Measurements from ENCODE around the gene PTCH1.

Gene PTCH1

DNA sequence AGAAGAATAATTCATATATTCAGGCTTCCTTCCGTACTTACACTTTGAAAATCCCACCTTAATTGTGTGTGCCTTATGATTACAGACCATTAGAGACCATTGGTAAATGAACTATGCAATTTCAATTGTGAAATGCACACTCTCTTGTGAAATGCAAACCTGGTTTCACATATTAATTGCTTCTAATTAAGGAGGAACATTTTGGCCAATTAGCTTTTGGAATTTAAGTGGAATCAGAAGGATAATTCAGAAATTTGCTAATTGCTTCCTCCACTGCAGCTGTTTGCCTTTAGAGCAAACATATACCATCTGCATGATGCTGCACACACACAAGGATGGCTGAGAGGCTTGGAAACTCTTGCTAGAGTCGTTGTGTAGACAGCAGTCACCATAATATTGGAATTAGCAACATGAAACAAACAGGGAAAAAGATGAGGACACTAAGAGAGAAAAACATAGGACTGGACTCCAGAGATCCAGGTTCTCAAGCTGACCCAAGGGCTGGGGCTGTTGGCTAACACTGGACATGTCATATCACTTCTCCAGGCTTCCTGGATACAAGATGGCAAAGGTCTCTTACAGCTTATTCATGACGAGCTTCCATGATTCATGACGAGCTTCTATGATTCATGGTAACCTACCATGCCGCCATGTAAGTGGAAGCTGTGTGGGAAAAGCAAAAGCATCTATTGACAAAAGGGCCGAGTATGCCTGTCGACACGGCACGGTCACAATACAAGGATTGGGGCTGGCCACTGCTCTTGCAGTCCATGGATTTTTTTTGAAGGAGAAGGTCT lies 78.0 kb downstream of the PTCH1 start:
- H3K4me3 ChIP-seq (ENCODE audit: low read depth, low read length): no peak overlapping the region
- TF ChIP-seq, protein P1, sequence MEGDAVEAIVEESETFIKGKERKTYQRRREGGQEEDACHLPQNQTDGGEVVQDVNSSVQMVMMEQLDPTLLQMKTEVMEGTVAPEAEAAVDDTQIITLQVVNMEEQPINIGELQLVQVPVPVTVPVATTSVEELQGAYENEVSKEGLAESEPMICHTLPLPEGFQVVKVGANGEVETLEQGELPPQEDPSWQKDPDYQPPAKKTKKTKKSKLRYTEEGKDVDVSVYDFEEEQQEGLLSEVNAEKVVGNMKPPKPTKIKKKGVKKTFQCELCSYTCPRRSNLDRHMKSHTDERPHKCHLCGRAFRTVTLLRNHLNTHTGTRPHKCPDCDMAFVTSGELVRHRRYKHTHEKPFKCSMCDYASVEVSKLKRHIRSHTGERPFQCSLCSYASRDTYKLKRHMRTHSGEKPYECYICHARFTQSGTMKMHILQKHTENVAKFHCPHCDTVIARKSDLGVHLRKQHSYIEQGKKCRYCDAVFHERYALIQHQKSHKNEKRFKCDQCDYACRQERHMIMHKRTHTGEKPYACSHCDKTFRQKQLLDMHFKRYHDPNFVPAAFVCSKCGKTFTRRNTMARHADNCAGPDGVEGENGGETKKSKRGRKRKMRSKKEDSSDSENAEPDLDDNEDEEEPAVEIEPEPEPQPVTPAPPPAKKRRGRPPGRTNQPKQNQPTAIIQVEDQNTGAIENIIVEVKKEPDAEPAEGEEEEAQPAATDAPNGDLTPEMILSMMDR (IDR thresholded peaks at IDR 0.05; ENCODE audit: low read depth, low read length): no peak
- in situ Hi-C loops (cut with HindIII; ENCODE audit: low sequenced_read_pairs): no loop called here
- no peak for DNase-seq (ENCODE audit: low read depth, low spot score)

DNA sequence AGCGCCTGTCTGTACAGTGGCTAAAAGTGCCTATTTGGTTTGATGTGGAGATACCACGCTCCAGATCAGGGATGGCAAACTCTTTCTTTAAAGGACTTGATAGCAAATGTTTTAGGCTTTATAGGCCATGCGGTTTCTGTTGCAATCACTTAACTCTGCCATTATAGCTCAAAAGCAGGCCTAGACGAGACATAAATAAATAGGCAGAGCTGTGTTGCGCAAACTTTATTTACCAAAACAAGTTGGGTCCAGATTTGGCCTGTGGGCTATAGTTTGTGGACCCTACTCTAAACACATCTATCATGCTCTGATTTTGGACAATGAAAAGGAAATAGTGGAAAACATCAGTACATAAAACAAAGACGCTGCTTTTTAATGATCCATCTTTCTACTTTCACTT lies 79.2 kb downstream of the PTCH1 start:
- no peak for DNase-seq (ENCODE audit: low read depth, low spot score)
- H3K4me3 ChIP-seq (ENCODE audit: low read depth, low read length): no peak overlapping the region
- in situ Hi-C loops (cut with HindIII; ENCODE audit: low sequenced_read_pairs): no loop called here
- TF ChIP-seq, protein P1 (IDR thresholded peaks at IDR 0.05; ENCODE audit: low read depth, low read length): no peak

DNA sequence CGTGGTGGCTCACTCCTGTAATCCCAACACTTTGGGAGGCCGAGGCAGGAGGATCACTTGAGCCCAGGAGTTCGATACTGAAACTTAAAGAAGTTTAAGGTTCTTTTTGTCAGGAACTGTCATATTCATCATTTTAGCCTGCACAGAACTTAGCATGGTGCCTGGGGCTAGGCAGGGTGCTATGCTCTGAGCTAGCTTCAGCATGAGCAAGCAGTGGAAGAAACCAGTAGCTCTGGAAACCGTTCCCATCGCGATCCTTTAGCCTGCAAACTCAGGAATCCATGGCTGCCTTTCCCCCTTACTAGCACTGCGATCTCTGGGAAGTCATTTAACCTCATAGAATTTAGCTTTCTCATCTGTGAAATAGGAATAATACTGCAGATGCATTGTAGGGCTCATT lies 80.4 kb downstream of the PTCH1 start:
- in situ Hi-C loops (cut with HindIII; ENCODE audit: low sequenced_read_pairs): no loop called here
- no peak overlapping the region for H3K4me3 ChIP-seq (ENCODE audit: low read depth, low read length)
- DNase-seq (ENCODE audit: low read depth, low spot score): no peak
- TF ChIP-seq, protein P1 (IDR thresholded peaks at IDR 0.05; ENCODE audit: low read depth, low read length): no peak

DNA sequence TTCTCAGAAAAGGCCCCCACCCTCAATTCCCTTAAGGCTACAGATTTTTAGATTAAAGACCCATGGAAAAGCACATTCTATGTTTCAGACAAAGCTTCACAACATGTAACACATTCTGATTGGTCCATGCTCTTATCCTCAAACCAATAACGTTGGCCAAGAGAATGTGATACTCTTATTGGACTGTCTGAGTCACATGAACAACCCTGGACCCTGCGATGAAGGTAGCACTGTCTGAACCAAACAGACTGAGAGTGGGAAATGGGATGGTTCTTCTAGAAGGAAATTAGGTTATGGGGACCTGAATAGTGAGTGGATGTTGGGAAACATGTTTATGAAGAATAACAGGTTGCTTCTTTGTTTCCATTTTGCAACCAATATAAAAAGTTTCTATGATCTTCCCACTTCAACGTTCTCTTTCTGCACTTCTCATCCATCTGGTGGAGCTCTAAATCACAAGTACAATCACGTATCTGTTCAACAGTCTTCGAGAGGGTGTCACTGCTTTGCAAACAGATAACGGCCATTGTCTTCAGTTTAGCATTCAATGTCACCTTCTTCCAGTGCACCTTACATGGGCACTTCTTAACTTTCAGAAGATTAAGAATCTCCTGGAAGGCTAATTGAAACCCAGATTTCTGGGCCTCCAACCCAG lies 81.6 kb downstream of the PTCH1 start:
- no peak for DNase-seq (ENCODE audit: low read depth, low spot score)
- no peak overlapping the region for H3K4me3 ChIP-seq (ENCODE audit: low read depth, low read length)
- in situ Hi-C loops (cut with HindIII; ENCODE audit: low sequenced_read_pairs): no loop called here
- TF ChIP-seq, protein P1 (IDR thresholded peaks at IDR 0.05; ENCODE audit: low read depth, low read length): no peak

DNA sequence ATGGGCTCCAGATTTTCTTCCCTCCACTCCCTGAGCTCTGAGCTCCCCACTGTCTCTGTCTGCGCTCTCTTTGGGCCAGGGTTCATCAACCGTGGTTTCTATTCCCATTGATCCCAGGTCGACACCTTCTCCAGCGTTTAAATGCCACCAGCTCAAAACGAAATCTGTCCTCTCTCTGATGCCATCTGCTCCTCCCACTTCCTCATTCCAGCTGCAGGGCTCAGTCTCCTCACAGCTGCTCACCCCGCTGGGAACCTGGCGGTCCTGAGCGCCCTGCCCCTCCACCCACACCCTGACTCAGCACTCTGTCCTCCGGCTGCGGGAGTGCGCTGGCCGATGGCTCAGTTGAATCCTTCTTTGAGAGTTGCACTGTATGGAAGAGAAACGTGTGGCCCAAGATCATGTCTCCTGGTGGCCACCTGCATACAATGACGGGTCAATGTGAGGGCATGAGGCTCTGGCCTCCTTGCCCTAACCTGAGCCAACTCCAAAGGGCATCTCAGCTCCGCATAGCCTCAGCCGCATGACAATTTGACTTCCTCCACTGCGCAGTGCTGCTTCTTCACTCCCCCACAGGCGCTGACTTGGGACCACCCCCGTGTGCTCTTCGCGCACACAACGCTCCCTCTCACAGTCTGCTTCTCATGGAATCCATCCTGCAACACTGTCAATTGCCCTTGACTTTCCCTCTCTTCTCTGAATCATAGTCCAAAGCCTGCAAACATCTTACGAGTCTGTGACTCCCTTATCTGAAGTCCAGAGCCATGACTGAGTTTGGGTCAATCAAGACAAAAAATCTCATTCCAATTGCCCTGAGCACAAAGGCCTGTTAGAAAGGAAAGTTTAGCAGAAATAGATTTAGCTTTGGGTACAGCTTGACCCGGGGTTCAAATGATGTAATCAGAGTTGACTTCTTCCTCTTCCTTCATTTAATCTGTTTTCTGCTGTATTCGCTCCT lies 82.4 kb downstream of the PTCH1 start:
- TF ChIP-seq, protein P1 (IDR thresholded peaks at IDR 0.05; ENCODE audit: low read depth, low read length): no peak
- in situ Hi-C loops (cut with HindIII; ENCODE audit: low sequenced_read_pairs): no loop called here
- no peak overlapping the region for H3K4me3 ChIP-seq (ENCODE audit: low read depth, low read length)
- DNase-seq (ENCODE audit: low read depth, low spot score): no peak

DNA sequence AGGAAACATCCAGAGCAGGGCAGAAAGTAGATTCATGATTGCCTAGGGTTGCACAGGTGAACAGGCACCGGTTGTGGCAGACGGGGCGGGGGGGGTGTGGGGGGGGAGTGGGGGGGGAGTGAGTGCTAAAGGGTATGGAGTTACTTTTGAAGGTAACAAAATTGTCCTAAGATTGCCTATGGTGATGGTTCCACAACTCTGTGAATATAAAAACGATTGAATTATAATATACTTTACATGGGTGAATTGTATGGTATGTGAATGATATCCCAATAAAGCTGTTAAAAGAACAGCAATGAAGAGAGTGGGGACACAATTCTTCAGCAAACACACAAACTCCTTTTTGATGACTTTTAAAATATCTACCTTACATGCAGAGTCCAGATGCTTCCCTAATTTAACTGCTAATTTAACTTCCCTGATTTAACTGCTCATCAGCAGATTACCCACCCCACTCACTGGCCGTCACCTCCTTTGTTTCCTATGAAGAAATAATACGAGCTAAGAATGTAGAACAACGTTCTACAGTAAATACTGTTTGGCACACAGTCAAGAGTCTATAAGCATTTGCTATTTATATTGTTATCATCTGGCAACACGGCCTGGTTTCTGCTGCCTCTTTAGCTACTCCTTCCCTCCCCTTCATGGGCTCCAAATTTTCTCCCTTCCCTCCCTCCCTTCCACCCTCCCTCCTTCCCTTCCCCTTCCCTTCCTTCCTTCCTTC lies 83.5 kb downstream of the PTCH1 start:
- no peak for DNase-seq (ENCODE audit: low read depth, low spot score)
- TF ChIP-seq, protein P1 (IDR thresholded peaks at IDR 0.05; ENCODE audit: low read depth, low read length): no peak
- H3K4me3 ChIP-seq (ENCODE audit: low read depth, low read length): no peak overlapping the region
- in situ Hi-C loops (cut with HindIII; ENCODE audit: low sequenced_read_pairs): no loop called here
